SK-N-SH (cell line): ENCODE measurements around the gene MEOX1.

Source experiments
- CHD2 ChIP-seq: fragments of 150-350 bp; IDR thresholded peaks from 2 replicates; pipeline ENCODE4 v1.6.1; 2018; ENCODE audit warnings: low read length; ENCODE audit not compliant: partially characterized antibody
- CTCF ChIP-seq: fragments of 200-600 bp; sonication (generic); IDR thresholded peaks from 2 replicates; pipeline ENCODE4 v1.6.1; 2017; ENCODE audit warnings: antibody characterized with exemption, mild to moderate bottlenecking, moderate library complexity
- ELF1 ChIP-seq: IDR thresholded peaks from 2 replicates; pipeline ENCODE4 v1.4.0; 2012
- EZH2phosphoT487 ChIP-seq: fragments of 200-600 bp; sonication (generic); IDR thresholded peaks from 2 replicates; pipeline ENCODE4 v1.6.1; 2017; ENCODE audit warnings: low read depth, mixed run types, mild to moderate bottlenecking, antibody characterized with exemption, moderate library complexity, borderline replicate concordance
- FOXJ3 ChIP-seq: sonication (generic); formaldehyde crosslinking; IDR thresholded peaks from 2 replicates; pipeline ENCODE4 v1.5.1; 2020; ENCODE audit warnings: mild to moderate bottlenecking, missing genetic modification reagents
- FOXM1 ChIP-seq: IDR thresholded peaks from 2 replicates; pipeline ENCODE4 v1.4.0; 2012; ENCODE audit warnings: low read depth, mild to moderate bottlenecking
- JUND ChIP-seq: IDR thresholded peaks from 2 replicates; pipeline ENCODE4 v1.4.0; 2012
- MEF2A ChIP-seq: IDR thresholded peaks from 2 replicates; pipeline ENCODE4 v1.4.0; 2012; ENCODE audit warnings: low read depth, borderline replicate concordance
- POLR2AphosphoS5 ChIP-seq: IDR thresholded peaks from 2 replicates; pipeline ENCODE4 v1.6.1; 2012; ENCODE audit warnings: low read depth, low read length
- TAF1 ChIP-seq: IDR thresholded peaks from 2 replicates; pipeline ENCODE4 v1.6.1; 2012; ENCODE audit warnings: low read depth, mild to moderate bottlenecking, low read length, moderate library complexity, borderline replicate concordance
- TF ChIP-seq, protein P1 (sequence below): IDR thresholded peaks from 2 replicates; pipeline ENCODE4 v1.6.1; 2012; ENCODE audit warnings: mild to moderate bottlenecking, low read depth, low read length, moderate library complexity

GRCh38 chr17:43608313-43608712 is 53.4 kb downstream of the MEOX1 start:
- no peak for TF ChIP-seq CTCF
- TF ChIP-seq FOXM1 = no peak
- TF ChIP-seq ELF1 = no peak
- TF ChIP-seq TAF1 = no peak
- TF ChIP-seq EZH2phosphoT487 = no peak
- TF ChIP-seq POLR2AphosphoS5 = no peak
- TF ChIP-seq FOXJ3 = no peak
- no peak for TF ChIP-seq CHD2
- TF ChIP-seq, protein P1, sequence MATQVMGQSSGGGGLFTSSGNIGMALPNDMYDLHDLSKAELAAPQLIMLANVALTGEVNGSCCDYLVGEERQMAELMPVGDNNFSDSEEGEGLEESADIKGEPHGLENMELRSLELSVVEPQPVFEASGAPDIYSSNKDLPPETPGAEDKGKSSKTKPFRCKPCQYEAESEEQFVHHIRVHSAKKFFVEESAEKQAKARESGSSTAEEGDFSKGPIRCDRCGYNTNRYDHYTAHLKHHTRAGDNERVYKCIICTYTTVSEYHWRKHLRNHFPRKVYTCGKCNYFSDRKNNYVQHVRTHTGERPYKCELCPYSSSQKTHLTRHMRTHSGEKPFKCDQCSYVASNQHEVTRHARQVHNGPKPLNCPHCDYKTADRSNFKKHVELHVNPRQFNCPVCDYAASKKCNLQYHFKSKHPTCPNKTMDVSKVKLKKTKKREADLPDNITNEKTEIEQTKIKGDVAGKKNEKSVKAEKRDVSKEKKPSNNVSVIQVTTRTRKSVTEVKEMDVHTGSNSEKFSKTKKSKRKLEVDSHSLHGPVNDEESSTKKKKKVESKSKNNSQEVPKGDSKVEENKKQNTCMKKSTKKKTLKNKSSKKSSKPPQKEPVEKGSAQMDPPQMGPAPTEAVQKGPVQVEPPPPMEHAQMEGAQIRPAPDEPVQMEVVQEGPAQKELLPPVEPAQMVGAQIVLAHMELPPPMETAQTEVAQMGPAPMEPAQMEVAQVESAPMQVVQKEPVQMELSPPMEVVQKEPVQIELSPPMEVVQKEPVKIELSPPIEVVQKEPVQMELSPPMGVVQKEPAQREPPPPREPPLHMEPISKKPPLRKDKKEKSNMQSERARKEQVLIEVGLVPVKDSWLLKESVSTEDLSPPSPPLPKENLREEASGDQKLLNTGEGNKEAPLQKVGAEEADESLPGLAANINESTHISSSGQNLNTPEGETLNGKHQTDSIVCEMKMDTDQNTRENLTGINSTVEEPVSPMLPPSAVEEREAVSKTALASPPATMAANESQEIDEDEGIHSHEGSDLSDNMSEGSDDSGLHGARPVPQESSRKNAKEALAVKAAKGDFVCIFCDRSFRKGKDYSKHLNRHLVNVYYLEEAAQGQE = no peak
- TF ChIP-seq MEF2A = no peak
- no peak for TF ChIP-seq JUND
